COLO829 (cell line): ENCODE measurements around the gene PNMT.

Experiments used
- DNase-seq: peaks from one replicate; pipeline ENCODE4 v3.0.0; 2012; ENCODE audit warnings: low spot score

The PNMT gene, protein sequence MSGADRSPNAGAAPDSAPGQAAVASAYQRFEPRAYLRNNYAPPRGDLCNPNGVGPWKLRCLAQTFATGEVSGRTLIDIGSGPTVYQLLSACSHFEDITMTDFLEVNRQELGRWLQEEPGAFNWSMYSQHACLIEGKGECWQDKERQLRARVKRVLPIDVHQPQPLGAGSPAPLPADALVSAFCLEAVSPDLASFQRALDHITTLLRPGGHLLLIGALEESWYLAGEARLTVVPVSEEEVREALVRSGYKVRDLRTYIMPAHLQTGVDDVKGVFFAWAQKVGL

DNA sequence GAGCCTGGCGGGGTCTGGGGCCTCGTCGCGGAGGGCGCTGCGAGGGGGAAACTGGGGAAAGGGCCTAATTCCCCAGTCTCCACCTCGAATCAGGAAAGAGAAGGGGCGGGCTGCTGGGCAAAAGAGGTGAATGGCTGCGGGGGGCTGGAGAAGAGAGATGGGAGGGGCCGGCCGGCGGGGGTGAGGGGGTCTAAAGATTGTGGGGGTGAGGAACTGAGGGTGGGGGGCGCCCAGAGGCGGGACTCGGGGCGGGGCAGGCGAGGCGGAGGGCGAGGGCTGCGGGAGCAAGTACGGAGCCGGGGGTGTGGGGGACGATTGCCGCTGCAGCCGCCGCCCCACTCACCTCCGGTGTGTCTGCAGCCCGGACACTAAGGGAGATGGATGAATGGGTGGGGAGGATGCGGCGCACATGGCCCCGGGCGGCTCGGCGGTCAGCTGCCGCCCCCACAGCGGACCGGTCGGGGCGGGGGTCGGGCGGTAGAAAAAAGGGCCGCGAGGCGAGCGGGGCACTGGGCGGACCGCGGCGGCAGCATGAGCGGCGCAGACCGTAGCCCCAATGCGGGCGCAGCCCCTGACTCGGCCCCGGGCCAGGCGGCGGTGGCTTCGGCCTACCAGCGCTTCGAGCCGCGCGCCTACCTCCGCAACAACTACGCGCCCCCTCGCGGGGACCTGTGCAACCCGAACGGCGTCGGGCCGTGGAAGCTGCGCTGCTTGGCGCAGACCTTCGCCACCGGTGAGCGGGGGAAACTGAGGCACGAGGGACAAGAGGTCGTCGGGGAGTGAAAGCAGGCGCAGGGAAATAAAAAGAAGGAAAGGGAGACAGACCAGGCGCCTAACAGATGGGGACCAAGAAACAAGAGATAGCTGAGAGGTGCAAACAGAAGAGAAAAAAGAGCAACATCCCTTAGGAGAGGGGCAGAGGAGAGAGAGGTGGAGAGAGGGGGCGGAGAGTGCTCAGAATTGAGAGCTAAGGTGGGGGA lies at the start of gene PNMT:
TSS of gene PNMT (plus strand) at position 509 of the 980 bp plus-strand sequence. CDS start at position 532, 23 bp downstream.
- DNase-seq, result peak; percentile 35

DNA sequence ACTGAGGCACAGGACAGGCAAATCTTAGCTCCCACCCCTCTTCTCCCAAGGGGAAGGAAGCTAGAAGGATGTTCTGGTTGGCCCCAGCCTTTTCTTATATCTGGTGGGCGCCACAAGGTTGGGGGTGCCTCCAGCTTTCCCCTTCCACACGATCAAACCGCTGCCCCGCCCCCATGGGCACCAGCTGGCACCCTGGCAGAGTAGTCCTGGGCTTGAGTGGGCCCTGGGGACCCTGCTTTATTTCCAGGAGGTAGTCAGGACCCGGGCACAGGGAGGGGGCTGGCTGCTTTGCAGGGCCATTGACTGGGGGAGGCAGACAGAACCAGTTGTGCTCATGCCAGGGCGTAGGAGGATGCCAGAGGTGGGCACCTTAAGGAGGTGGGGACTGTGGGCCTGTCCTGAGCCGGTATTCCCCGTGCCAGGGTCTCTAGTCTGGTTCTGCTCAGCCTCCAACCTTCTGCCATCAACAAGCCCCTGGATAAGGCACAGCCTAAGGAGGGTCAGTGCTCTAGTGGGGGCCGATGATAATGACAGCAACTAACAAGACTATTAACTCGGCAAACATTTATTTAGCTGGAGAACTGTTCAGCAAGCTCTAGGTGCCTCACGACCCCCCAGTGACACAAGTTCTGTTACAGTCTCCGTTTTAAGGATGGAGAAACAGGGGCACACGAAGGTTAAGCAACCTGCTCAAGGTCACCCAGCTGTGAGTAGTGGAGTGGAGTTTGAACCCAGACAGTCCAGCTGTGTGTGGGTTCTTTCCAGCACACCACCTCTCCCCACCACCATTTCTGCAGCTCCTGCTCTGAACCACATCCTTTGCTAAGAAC lies 49.1 kb upstream of the PNMT start:
- no peak for DNase-seq

DNA sequence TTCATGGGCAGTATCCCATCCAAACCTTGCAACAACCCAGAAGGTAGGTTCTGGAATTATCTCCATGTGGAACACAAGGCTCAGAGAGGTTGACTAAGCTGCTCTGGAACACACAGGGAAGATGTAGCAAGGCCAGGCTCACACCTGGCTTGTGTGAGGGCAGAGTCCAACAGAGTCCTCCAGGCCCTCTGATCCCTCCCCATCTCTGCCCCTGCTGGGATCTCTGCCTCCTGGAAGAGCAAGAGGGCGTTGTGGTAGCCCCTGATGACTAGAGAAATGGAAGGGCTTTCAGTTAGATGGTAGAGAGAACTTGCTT lies 48.5 kb upstream of the PNMT start:
- DNase-seq, result no peak

DNA sequence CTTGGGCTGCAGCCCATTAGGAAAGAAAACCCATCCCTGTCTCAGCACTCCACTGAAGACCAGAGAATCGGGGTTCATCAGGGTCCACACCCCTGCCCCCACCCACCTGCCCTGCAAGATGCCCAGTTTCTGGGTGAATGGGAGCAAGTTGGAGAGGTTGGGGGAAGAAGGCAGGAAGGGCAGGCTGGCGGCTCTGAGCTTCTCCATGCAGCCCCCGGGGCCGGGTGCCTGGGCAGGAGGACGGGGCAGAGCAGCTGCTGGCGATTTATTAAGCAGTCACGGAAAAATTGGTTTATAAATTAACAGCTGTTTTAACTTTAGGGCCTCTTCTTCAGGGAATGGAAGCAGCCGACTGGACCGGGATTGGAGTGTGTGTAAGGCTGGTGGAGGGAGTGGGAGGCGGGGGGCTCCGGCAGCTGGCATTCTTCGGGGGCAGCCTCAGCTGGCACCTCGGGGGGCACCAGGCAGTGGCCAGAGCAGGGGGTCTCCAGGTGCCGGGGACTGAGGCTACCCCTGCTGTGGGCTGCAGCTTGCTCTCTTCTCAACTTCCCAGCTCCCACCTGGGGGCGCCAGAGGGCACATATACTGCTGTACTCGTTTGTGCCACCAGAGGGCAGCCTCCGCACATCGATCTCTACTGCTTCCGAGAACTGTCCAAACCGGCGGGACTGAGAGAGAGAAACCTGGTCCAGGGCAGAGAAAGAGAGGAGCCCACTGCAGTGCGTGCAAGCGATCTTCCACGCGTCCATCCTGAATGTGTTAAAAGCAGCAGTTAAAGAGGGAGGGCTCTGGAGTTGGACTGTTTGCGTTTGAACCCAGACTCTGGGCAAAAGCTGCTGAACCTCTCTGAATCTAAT lies 46.5 kb upstream of the PNMT start:
- DNase-seq, result peak; percentile 82

DNA sequence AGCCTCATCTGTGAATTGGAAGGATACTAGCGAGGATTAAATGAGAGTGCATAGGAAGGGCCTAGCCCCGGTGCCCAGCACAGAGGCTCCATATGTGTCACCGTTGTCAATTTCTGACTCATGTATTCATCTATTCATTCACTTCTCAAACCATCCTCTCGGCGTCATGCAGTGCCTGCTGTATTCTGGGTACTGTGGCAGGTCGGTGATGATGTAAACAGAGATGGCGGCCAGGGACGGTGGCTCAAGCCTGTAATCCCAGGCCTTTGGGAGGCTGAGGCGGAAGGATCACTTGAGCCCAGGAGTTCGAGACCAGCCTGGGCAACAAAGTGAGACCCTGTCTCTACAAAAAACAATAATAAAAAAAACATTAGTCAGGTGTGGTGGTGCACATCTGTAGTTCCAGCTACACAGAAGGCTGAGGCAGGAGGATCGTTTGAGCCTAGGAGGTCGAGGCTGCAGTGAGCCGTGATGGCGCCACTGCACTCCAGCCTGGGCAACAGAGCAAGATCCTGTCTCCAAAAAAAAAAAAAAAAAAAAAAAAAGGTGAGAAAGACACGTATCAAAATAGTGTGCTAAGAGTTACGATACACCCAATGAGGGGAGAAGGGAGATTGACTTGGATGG lies 45.8 kb upstream of the PNMT start:
- DNase-seq, result no peak

DNA sequence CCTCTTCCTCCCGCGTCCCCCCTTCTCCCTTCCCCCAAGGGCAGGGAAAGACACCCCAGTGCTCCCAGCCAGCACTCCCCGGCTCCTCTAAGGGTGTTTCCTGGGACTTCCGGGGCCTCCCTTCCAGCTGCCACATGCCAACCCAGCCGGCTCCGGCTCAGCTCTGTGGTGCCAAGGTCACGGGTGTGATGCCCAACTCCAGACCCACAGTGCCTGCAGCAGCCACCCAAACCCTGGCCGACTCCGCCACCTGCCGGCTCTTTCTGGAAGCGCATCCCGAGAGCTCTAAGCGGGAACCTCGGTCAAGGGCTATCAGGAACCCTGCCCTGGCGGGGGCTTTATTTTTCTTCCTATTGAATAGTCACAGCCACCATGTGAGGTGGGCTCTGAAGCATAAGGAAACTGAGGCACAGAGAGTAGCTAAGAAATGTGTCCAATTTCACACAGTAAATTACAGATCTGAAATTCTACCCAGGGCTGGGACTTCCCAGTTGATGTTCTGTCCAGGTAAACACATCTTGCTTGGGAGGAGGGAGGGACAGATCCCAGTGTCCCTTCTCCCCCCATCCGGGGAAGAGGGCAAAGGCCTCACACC lies 44.8 kb upstream of the PNMT start:
- DNase-seq, result peak; percentile 68

DNA sequence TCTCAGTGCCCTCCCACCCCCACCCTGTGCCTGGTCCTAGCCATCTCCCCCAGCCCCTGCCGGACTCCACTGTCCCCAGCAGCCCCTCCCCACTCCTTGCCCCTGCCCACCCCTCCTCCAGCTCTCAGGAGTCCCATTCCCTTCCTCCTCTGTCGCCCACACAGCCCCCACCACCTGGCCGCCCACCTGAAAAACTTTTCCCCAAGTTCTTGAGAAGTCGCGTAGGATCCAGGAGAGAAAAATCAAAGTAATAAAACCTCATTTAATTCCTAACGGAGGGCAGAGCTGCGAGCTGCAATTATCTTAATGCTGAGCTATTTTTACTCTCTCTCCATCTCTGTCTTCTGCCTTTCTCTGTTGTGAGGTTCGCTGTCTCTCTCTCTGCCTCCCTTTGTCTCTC lies 43.9 kb upstream of the PNMT start:
- DNase-seq, result no peak

DNA sequence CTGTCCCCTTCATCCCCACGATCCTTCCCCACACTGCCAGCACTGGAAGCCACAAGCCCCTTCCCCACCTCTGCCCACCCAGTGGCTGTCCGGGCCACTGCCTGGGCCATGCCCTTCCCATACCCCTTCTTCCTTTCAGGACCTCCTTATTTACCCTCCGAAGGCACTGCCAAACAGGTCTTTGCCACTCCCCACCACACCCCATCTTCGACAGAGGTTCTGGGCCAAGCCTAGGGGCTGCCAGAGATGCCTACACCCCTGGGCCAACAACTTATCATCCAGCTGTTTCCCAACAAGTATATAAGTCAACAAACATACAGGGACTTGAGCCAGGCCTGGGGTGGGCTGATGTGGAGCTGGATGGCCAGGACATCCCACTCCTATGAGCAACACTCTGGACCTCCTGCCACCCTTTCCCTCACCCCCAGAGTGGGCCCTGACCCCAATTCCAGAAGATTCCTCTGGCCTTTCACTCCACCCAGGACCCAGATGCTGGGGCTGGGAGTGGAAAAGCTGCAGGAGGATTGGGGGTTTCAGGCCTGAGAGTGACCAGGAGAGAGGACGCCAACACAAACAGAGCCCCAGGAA lies 43.0 kb upstream of the PNMT start:
- DNase-seq, result no peak

DNA sequence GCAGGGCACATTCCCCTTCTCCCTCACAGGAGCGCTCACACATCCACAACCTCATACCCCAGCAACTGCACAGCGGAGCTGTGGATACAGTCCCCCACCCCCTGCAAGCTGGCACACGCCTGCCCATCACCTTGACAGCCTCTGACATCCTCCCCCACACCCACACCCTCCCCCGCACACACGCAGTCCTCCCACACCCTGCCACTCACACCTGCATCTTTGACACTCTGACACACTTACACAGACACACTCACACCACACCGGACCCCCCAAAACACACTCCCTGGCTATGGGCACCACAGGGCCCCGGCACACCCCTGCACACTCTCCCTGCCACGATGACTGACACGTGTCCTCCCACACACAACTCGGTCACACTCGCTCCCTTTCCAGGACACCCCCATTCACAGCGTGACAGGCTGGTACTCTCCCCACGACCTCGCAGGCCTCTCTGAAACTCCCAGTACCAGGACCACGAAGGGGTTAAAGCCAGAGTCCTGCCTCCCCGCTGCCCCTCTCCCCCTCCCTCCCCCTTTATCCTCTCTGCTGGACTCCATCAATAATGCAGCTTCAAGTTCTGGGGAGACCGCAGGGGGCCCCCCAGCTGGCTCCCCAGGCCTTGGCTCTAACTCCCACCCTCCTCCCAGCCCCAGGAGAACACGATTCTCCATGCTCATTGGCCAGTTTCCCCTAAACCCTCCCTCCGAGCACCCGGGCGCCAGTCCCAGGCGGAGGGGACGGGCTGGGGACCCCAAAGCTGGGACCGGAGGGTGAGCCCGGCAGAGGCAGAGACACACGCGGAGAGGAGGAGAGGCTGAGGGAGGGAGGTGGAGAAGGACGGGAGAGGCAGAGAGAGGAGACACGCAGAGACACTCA lies 41.8 kb upstream of the PNMT start, which contains the start of gene PPP1R1B:
TSS of gene PPP1R1B (plus strand) at position 782 of the 876 bp plus-strand sequence. CDS start 441 bp downstream, outside the sequence.
- DNase-seq, result no peak

DNA sequence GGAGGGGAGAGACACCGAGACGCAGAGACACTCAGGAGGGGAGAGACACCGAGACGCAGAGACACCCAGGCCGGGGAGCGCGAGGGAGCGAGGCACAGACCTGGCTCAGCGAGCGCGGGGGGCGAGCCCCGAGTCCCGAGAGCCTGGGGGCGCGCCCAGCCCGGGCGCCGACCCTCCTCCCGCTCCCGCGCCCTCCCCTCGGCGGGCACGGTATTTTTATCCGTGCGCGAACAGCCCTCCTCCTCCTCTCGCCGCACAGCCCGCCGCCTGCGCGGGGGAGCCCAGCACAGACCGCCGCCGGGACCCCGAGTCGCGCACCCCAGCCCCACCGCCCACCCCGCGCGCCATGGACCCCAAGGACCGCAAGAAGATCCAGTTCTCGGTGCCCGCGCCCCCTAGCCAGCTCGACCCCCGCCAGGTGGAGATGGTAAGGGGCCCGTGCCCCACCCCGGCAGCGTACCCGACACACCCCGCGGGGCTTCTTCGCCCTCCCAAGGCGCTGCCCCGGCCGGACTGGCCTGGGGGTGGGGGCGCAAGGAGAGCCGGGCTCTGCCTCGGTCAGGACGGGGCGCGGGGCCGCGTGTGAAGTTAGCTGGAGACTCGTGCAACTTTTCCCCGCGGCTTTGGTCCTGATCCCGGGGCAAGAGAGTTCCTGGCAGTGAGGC lies 41.1 kb upstream of the PNMT start:
- no peak for DNase-seq

DNA sequence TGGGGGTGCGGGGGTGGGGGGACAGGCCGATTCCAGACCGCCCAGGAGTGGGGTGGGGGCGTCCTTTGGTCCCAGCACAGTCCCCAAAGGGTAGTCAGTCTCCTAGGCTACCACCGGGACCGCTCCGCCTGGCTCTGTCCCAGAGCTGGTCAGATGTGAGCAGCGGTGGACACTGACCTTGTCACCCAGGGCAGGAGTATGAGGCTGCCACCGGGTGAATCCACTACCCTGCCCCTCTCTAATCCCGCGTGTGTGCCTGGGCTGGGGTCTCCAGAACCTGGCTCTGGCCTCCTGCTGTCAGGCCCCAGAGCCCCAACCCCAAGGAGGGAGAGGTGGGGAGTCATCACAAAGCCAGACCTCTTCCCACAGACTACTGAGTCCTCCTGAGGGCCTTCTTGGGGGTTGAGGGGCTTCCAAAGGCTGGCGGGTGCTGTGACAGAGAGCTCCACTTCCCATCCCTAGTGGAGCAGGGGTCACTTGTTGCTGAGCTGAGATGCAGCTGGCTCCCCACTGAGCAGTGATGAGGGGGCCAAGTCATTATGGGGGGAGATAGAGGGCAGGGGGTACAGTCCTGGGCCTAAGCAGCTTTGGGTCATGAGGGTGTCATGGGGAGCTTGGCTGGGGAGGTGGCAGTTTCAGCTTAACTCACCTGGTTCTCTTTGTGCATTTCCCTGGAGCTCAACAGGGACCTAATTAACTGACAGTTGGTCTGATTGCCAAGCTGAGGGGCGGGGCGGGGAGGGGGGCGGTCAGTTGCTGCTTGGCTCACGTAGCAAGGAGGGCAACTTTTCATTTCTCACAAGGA lies 40.3 kb upstream of the PNMT start:
- no peak for DNase-seq

DNA sequence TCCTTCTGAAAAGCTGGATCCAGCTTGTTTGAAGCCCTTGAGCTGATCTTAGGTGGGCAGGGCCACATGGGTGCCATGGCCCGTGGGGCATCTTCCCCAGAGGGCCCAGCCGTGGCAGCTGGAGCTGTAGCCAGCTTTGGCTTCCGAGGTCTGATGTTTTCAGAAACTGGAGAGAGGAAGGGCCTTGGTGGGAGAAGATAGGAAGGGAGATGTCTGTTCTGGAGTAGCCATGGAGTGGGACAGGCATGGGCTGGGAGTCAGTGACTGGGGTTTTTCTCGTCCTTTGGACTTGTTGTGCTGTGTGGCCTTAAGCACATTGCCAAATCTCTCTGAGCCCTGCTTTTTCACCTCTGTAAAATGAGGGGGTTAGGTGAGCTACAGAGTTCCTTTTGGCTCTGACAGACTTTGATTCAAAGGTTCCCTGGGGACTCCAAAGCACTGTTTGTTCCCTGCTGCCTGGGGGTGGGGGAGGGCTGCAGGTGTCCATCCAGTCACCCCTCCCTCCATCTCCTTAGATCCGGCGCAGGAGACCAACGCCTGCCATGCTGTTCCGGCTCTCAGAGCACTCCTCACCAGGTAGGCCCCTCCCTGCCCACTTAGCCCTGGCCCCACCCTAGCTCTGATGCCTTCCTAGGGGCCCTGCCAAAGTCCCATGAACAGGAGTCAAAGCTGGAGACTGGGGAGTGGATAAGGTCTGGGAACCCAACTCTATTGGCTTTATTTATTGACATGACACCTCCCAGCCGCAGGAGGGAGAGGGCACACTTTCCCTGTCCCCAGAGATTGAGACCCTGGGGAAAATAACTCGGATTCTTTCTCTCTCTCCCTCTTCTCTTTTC lies 39.4 kb upstream of the PNMT start:
- DNase-seq, result no peak

DNA sequence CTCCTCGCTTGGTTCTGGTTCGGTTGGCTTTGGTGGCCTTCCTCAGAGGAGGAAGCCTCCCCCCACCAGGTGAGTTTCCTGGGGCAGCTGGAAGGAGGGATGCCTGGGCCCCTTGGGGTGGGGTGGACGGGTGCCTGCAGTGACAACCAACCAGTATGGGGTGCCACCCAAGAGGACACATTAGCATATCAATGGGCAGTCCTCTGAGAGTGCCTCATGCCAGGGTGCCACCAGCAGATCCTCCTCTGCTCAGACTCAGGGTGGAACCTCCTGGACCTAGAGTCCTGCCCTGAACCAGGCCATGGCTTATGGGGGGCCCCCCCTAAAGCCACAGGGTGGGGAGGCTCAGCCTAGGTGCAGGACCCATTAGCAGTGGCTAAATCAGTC lies 38.8 kb upstream of the PNMT start:
- no peak for DNase-seq

DNA sequence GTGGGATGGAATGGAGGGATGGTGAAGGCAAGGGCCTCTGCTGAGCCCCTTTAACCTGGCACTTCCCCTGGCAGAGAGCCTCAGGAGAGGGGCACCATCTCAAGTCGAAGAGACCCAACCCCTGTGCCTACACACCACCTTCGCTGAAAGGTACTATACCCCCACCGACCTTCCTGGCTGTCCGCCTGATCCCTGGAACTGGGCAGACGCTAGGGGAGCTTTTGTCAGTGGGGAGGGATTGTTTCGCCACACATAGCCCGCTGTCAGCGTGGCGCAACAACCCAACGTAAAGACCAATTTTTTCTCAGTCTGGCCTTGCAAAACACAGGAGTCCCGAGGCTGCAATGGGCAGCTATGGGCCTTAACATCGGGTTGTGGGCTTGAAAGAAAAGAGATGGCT lies 38.4 kb upstream of the PNMT start:
- no peak for DNase-seq

DNA sequence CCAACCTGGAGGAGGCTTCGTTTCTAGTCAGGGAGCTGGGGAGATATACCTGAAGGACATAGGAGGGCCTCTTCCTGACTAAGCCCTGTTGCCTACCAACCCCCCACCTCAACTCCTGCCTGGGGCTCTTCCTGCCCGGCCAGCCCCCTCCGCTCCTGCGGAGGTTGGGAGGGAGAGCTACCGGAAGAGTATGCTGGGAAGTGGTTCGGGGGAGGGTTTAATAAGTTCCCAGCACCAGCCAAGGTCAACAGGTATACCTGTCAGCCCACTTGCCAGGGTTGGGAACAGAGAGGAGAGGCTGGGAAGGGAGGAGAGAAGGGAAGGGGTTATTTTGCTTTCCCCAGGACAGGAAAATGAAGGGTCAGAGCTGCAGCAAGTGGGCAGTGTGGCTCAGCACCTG lies 36.9 kb upstream of the PNMT start:
- DNase-seq, result no peak

DNA sequence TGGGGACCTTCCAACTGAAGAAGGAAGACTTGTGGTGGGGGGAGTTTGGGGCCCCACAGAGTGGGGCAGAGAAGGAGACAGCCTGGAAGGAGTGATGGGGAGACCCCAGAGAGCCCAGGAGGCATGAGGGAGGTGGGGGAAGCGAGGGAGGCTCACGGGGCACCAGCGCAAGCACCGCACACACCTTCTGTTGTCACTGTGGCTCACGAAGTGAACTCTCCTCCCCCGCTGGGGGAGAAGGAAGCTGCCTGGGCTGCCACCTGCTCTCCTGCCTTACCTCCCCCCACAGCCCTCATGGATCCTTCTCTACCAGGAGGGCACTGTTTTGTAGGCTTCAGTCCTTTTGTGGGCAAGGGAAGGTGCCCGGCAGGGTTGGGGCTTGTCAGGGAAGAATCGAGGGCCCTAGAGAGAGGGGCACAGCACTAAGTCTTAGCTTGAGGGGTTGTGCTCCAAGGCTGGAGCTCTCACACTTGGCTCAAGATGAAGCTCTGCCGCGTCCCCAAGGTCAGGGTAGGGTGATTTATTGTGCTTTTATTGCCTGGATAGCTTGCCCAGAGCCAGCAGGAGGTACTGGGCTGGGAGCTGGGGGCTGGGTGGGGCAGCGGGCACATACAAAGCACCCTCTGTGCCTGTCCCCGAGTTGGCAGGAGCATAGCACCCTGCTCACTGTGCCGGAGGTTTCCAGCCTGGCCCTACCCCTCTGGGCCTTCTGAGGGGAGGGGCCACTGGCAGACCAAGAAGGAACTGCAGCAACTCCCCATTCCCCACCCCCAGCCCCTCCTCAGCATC lies 35.9 kb upstream of the PNMT start:
- peak; percentile 41 for DNase-seq
